Forelimb muscle (tissue), 1 donor: ENCODE measurements around the gene SLC2A10. TPM values are rescaled to one million over a fixed set of nuclear protein-coding genes. Genes with fewer than 3 reads are reported as not detected.

Experiments
- DNase-seq: peaks from one replicate; pipeline ENCODE4 v3.0.0-alpha.2; 2013; ENCODE audit warnings: low read depth
- polyA plus RNA-seq: library from polyadenylated mRNA; unstranded; fragments of 120-200 nt; gene quantifications from one replicate; pipeline ENCODE4 v1.2.1, GENCODE V29; 2013; ENCODE audit not compliant: insufficient read length

The SLC2A10 gene
- polyA plus RNA-seq, 1 donor, result 16.1 TPM

GRCh38 chr20:46770330-46771194 lies 61.1 kb downstream of the SLC2A10 start:
- no peak for DNase-seq

- no peak for DNase-seq
These were observed 61.7 kb downstream of the SLC2A10 start for GRCh38 chr20:46771195-46771588.

GRCh38 chr20:46772901-46773300 lies 63.5 kb downstream of the SLC2A10 start:
- DNase-seq, result no peak

- DNase-seq, result no peak
These were observed 64.2 kb downstream of the SLC2A10 start for GRCh38 chr20:46773680-46774079.

- no peak for DNase-seq
These were observed 64.8 kb downstream of the SLC2A10 start for GRCh38 chr20:46774236-46774635.

DNA sequence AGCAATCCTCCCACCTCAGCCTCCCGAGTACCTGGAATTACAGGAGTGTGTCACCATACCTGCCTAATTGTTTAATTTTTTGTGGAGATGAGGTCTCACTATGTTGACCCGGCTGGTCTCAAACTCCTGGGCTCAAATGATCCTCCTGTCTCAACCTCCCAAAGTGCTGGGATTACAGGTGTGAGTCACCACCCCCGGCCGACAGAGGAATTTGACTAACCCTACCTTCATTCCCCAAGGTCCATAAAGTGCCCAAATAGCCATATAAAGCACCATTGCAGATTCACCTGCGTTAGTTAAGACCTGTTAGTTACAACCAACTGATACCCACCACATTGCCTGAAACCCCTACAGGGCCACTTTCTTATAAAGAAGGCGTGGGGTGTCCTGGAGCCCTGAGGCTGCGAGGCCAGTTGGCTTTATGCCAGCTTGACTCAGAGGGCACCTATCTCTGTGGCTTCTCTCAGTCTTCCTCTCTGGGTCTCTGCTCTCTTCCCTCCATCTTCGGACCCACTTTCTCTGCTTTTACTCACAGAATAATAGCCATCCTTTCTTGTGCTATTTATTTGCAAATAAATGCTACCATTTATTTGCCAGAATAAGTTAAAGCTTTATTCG lies 65.6 kb downstream of the SLC2A10 start:
- DNase-seq, result no peak

- no peak for DNase-seq
These were observed 66.4 kb downstream of the SLC2A10 start for GRCh38 chr20:46775806-46776205.

DNA sequence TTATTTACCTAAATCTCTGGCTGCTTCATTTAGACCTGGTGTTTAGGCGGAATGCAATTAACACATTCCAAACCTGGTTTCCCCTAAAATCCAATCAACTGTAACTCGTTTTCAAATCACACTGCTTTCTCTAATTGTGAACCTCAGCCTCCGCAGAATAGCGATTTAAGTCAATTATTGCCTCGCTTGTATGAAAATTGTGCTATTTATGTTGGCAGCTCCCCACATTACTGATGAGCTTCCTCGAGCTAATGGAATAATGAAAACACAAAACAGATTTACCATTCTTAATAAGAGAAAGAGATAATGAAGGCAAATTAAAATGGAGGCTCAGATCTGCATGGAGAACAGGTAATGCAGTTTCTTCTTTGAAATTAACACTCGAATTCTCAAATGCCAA lies 67.9 kb downstream of the SLC2A10 start:
- no peak for DNase-seq

DNA sequence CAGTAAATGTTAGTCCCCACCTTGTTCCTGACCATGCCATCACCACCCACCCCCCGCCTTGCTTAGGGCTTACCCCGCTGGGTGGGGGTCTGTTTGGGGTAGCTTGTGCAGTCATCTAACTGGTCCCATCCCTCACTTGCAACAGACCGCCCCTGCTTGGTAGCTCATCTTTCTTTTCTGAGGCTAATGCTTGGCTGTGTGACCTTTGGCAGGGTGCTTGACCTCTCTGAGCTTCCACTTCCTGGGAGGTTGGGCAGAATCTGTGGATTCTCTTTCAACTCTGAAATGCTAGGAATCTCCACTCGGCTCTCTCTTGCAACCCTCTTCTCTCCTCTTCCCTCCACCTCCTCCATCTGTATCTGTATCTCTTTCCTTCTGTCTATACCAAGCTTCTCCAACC lies 70.4 kb downstream of the SLC2A10 start:
- DNase-seq, result no peak

- DNase-seq, result no peak
These were observed 75.1 kb downstream of the SLC2A10 start for GRCh38 chr20:46784436-46785127.

Other genes with a start within 250 kb of the SLC2A10 start
- gene ZNF334, start 196.1 kb upstream of the SLC2A10 start, polyA plus RNA-seq, result 11.2 TPM
- gene OCSTAMP, start 159.0 kb upstream of the SLC2A10 start, polyA plus RNA-seq, result not detected
- 3.3 TPM for gene SLC13A3, start 58.2 kb upstream of the SLC2A10 start, polyA plus RNA-seq
- gene TP53RK, start 20.2 kb upstream of the SLC2A10 start, polyA plus RNA-seq, result 9.9 TPM
- 1.5 TPM for gene EYA2, start 185.2 kb downstream of the SLC2A10 start, polyA plus RNA-seq